CD4-positive, alpha-beta T cell treated with Interleukin-4 for 4 hours (primary cell): ENCODE data around the gene MYRFL.

Experiments
- DNase-seq: peaks from one replicate; pipeline ENCODE4 v3.0.0-alpha.2; 2020

Gene MYRFL

GRCh38 chr12:69935651-69936100, 110.6 kb downstream of the MYRFL start:
- DNase-seq: no peak

GRCh38 chr12:69936214-69936731, 111.2 kb downstream of the MYRFL start:
- no peak for DNase-seq

- no peak for DNase-seq
These were observed 111.7 kb downstream of the MYRFL start for GRCh38 chr12:69936766-69937165.

GRCh38 chr12:69947123-69947522, 122.1 kb downstream of the MYRFL start:
- DNase-seq: no peak

- no peak for DNase-seq
These were observed 122.9 kb downstream of the MYRFL start for GRCh38 chr12:69947897-69948296.

- DNase-seq: no peak
These were observed 123.8 kb downstream of the MYRFL start for GRCh38 chr12:69948851-69949250.

- DNase-seq: no peak
These were observed 124.4 kb downstream of the MYRFL start for GRCh38 chr12:69949311-69950002.

- DNase-seq: no peak
These were observed 126.1 kb downstream of the MYRFL start for GRCh38 chr12:69951108-69951507.

GRCh38 chr12:69952890-69953289, 127.9 kb downstream of the MYRFL start:
- DNase-seq: no peak

- no peak for DNase-seq
These were observed 136.2 kb downstream of the MYRFL start for GRCh38 chr12:69961246-69961645.

GRCh38 chr12:69966409-69966808, 141.4 kb downstream of the MYRFL start:
- no peak for DNase-seq

- no peak for DNase-seq
These were observed 141.8 kb downstream of the MYRFL start for GRCh38 chr12:69966839-69967238.

- DNase-seq: no peak
These were observed 144.0 kb downstream of the MYRFL start for GRCh38 chr12:69969011-69969410.

- no peak for DNase-seq
These were observed 147.1 kb downstream of the MYRFL start for GRCh38 chr12:69972136-69972535.

GRCh38 chr12:69978020-69978419, 153.0 kb downstream of the MYRFL start:
- DNase-seq: no peak

GRCh38 chr12:69981881-69982475, 157.0 kb downstream of the MYRFL start:
- DNase-seq: no peak

- DNase-seq: no peak
These were observed 159.2 kb downstream of the MYRFL start for GRCh38 chr12:69984241-69984640.

GRCh38 chr12:69985656-69986055, 160.6 kb downstream of the MYRFL start:
- no peak for DNase-seq

- no peak for DNase-seq
These were observed 161.1 kb downstream of the MYRFL start for GRCh38 chr12:69986114-69986513.

GRCh38 chr12:69987579-69988091, 162.6 kb downstream of the MYRFL start:
- no peak for DNase-seq

GRCh38 chr12:69988481-69989321, 163.7 kb downstream of the MYRFL start:
- no peak for DNase-seq

GRCh38 chr12:69991690-69992288, 166.8 kb downstream of the MYRFL start:
- no peak for DNase-seq

GRCh38 chr12:69993433-69993832, 168.4 kb downstream of the MYRFL start:
- DNase-seq: no peak
